DOHH2 (cell line): ENCODE measurements around the gene ST3GAL3.

Experiments used
- EZH2phosphoT487 ChIP-seq: fragments of 200-600 bp; sonication (generic); IDR thresholded peaks from 2 replicates; pipeline ENCODE4 v1.6.1; 2017; ENCODE audit warnings: borderline replicate concordance, mild to moderate bottlenecking, antibody characterized with exemption, low read length, moderate library complexity, mixed read lengths
- TF ChIP-seq, protein P1 (sequence below): fragments of 200-600 bp; sonication (generic); IDR thresholded peaks from one replicate; pipeline ENCODE4 v1.5.1; 2014; ENCODE audit warnings: antibody characterized with exemption, mild to moderate bottlenecking, low read depth, low read length; ENCODE audit not compliant: poor library complexity, severe bottlenecking

DNA sequence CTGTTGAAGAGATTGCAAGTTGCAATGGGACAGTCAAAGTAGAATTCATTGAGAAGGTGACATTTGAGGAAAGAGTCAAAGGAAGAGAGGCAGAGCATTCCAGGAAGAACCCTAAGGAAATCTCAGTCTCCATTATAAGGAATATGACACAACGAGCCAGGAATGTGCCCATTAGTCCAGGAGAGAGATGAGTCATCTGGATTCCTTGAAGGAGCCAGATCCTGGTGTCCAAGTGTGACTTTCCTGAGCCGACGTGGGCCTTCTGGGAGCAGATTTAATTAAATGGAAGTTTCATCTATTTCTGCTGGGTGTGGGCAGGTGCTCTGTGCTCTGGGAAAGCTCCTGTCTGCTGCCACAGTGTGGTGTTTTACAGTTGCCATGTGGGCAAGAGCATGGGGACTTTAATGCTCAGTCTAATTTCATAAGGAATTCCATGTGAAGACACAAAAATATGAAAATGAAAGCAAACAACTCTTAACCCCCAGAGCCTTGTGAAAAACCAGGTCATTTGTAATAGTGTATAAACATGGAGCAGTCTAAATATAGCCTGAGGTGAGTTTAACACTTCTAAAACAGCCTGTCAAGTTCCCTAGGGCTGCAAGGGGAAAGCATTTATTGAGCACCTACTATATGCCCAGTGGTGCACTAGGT, 114.8 kb downstream of the ST3GAL3 start:
- TF ChIP-seq EZH2phosphoT487, result no peak
- TF ChIP-seq, protein P1, sequence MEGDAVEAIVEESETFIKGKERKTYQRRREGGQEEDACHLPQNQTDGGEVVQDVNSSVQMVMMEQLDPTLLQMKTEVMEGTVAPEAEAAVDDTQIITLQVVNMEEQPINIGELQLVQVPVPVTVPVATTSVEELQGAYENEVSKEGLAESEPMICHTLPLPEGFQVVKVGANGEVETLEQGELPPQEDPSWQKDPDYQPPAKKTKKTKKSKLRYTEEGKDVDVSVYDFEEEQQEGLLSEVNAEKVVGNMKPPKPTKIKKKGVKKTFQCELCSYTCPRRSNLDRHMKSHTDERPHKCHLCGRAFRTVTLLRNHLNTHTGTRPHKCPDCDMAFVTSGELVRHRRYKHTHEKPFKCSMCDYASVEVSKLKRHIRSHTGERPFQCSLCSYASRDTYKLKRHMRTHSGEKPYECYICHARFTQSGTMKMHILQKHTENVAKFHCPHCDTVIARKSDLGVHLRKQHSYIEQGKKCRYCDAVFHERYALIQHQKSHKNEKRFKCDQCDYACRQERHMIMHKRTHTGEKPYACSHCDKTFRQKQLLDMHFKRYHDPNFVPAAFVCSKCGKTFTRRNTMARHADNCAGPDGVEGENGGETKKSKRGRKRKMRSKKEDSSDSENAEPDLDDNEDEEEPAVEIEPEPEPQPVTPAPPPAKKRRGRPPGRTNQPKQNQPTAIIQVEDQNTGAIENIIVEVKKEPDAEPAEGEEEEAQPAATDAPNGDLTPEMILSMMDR, result no peak
